Activated naive CD4-positive, alpha-beta T cell treated with anti-CD3 and anti-CD28 coated beads, Interleukin-2, amount 10 ng/mL, durations not matched to agents 7 days and 5 days (primary cell): ENCODE data around the gene NBPF1.
"Not testable (repeated sequence)": the region's sequence is repeated elsewhere in the genome, so short reads cannot be mapped to it uniquely, and the experiment has no call there.

Experiments used
- CTCF ChIA-PET: fragments of 350-600 bp; sonication (Branson Sonifier 250); formaldehyde crosslinking; loops from one replicate; lab custom pipeline; 2021; ENCODE audit warnings: antibody characterized with exemption; lab: Charles Lee
- DNase-seq: peaks from one replicate; pipeline ENCODE4 v3.0.0-alpha.2; 2020
- H3K27ac Mint-ChIP-seq: one replicate; pipeline ENCODE4 v1.8.0; 2021; ENCODE audit warnings: mild to moderate bottlenecking, moderate library complexity, mixed read lengths
- H3K27me3 Mint-ChIP-seq: one replicate; pipeline ENCODE4 v1.8.0; 2021; ENCODE audit warnings: mild to moderate bottlenecking, mixed read lengths
- H3K36me3 Mint-ChIP-seq: one replicate; pipeline ENCODE4 v1.8.0; 2021; ENCODE audit warnings: mixed read lengths
- H3K4me1 Mint-ChIP-seq: one replicate; pipeline ENCODE4 v1.8.0; 2021; ENCODE audit warnings: mixed read lengths
- H3K4me3 Mint-ChIP-seq: one replicate; pipeline ENCODE4 v1.8.0; 2021; ENCODE audit warnings: mild to moderate bottlenecking, moderate library complexity, mixed read lengths
- H3K9me3 Mint-ChIP-seq: one replicate; pipeline ENCODE4 v1.8.0; 2021; ENCODE audit warnings: mixed read lengths

NBPF1 gene

DNA sequence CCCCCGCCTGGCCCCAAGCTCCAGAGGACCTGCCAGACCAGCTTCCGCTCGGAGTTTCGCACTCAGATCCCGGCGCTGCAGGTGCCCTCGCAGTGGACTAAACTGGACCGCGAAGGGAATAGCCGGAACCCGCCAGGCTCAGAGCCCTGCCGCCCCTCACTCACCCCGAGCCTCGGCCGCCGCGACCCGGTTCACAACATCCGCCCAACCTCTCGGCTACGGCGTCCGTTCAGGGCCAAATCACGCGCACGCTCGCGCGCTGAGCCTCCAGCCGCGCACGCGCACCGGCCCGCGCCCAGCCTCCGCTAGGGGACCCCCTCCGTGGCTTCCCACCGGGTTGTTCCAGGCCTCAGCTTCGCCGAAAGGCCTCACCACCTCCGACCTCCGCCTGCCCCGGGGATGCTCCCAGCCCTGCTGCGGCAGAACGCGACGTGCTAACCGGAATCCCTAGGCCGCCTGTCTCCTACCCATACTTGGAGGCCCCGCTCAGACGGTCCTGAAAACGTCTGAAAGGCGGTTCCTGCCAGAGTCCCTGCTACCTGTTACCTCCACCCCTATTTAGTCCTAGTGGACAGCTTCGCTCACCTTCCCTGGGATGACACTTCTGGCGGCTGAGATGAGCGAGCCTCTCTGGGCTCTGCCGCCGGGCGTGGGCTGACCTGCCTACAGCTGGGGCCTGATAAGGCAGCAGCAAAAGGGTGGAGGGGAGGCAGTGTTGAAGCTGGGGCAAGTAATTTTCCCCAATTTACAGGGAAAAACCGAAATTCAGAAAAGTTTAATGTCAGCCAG lies 31.3 kb upstream of the NBPF1 start:
- H3K27ac Mint-ChIP-seq, H3K36me3 Mint-ChIP-seq, H3K9me3 Mint-ChIP-seq, H3K4me1 Mint-ChIP-seq, H3K4me3 Mint-ChIP-seq: not testable (repeated sequence)
- peaks cover 33% of the 10 kb centered on the region for H3K27me3 Mint-ChIP-seq
- peak; percentile 98 for DNase-seq
- CTCF ChIA-PET, result interaction anchor here (0.7 to 1.0 kb wide), 2 partner anchors 14 to 29 kb away, joined by 3 read pairs; no protein-coding TSS in a partner anchor

DNA sequence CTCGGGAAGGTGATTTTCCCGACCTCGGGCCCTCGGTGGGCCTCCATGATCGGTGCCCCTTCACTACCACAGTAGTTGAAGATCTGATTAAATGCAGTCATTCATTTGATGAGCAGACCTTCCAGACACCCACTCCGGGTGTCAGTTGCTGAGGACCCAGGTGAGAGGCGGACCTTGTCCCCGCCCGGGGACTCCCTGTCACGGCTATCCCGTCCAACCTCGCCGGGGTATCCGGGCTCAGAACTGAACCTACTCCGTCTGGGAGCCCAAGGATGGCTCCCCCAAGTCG lies 30.8 kb upstream of the NBPF1 start:
- H3K27ac Mint-ChIP-seq, result no peak overlapping the region
- no peak for DNase-seq
- no peaks in the 10 kb centered on the region for H3K9me3 Mint-ChIP-seq
- H3K36me3 Mint-ChIP-seq, result no peaks in the 10 kb centered on the region
- H3K4me1 Mint-ChIP-seq, result no peaks in the 10 kb centered on the region
- H3K27me3 Mint-ChIP-seq, result peaks cover 28% of the 10 kb centered on the region
- CTCF ChIA-PET, result interaction anchor here (0.7 to 1.0 kb wide), 2 partner anchors 13 to 28 kb away, joined by 3 read pairs; no protein-coding TSS in a partner anchor
- no peak overlapping the region for H3K4me3 Mint-ChIP-seq

DNA sequence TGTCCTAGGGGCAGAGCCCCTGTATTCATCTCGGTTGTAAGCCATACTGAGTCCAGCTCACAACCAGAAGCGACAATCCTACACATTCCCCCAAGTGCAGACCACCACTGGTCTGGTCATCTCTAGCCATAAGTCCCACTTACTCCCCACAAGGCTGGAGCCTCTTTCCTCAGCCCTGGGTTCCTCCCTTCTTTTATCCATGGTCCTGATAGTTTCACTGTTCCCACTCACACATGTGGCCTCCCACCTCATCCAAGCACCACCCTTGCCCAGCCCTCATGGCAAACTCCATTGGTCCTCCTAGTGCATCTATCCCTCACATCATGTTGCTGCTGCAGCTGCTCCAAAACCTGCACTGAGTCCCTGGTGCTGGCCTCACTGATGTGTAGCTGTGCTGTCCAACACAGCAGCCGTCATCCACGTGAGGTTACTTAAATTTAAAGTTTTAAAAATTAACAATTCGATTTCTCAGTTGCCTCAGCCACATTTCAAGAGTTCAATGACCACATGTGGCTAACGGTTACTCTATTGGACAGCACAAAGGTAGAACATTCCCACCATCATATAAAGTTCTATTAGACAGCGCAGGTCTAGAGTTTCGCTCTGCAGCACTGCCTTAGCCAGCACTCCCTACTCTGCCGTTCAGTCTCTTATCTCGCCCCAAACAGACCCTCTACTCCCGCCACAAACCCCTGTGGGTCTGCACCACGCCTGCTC lies 30.3 kb upstream of the NBPF1 start:
- DNase-seq, result peak; percentile 40
- not testable (repeated sequence) for H3K4me1 Mint-ChIP-seq, H3K36me3 Mint-ChIP-seq, H3K27ac Mint-ChIP-seq, H3K4me3 Mint-ChIP-seq, H3K9me3 Mint-ChIP-seq
- CTCF ChIA-PET, result interaction anchor here (0.7 to 1.0 kb wide), 2 partner anchors 12 to 27 kb away, joined by 3 read pairs; no protein-coding TSS in a partner anchor
- peaks cover 23% of the 10 kb centered on the region for H3K27me3 Mint-ChIP-seq

DNA sequence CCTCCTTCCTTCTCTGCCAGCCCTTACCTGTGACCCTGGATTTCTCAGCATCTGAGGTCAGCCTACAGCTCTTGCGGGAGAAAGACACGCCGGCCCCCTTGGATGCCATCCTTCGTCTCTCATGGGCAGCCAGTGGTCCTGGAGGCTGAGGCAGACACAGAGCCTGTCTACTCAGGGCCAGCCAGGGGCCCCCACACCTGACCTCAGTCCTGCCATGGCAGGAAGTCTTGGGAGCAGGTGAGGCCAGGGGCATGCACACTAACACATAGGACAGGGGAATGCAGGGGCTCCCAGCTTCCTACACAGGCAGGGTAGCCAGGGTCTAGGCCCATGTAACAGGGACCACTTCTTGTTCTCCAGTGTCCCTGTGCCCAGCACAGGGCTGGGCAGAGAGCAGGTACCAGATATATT lies 29.6 kb upstream of the NBPF1 start:
- H3K27me3 Mint-ChIP-seq, result peaks cover 16% of the 10 kb centered on the region
- H3K36me3 Mint-ChIP-seq, H3K27ac Mint-ChIP-seq, H3K4me3 Mint-ChIP-seq, CTCF ChIA-PET, H3K4me1 Mint-ChIP-seq, H3K9me3 Mint-ChIP-seq: not testable (repeated sequence)
- peak; percentile 23 for DNase-seq

DNA sequence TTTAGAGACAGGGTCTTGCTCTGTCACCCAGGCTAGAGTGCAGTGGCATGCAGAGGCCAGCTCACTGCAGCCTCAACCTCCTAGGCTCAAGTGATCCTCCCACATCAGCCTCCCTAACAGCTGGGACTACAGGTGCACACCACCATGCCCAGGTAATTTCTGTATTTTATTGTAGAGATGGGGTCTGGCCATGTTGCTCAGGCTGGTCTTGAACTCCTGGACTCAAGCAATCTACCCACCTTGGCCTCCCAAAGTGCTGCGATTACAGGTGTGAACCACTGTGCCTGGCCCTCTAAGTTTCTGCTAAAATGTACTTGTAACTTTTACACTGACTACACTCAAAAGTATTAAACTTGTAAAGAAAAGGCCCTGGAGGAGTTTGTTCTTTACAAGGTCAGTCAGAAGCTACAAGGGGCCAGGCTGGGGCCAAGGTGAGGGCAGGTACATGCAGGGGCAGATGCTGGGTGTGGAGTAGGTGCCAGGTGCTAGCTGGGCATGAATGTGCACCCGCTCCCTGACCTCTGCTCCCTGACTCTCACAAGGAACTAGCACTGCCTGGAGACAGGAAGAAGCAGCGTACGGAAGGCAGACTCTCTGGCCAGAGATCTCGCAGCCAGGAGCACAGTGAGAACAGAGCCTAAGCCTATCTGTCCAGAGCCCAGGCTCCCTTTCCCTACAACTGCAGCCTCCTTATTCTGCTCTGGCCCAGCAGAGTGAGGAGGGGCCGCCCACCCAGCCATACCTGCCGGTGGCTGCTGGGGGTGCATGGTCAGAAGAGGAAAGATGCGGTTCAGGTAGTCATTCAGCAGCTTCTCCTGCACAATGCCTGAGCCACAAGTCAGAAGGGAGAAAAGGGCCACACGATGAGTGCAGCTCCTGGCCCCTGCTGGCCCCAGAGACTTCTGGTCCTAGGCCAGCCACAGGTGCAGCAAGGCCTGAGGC lies 28.9 kb upstream of the NBPF1 start:
- CTCF ChIA-PET, H3K36me3 Mint-ChIP-seq, H3K4me1 Mint-ChIP-seq, H3K4me3 Mint-ChIP-seq, H3K27me3 Mint-ChIP-seq, H3K27ac Mint-ChIP-seq, H3K9me3 Mint-ChIP-seq: not testable (repeated sequence)
- DNase-seq, result peak; percentile 19

DNA sequence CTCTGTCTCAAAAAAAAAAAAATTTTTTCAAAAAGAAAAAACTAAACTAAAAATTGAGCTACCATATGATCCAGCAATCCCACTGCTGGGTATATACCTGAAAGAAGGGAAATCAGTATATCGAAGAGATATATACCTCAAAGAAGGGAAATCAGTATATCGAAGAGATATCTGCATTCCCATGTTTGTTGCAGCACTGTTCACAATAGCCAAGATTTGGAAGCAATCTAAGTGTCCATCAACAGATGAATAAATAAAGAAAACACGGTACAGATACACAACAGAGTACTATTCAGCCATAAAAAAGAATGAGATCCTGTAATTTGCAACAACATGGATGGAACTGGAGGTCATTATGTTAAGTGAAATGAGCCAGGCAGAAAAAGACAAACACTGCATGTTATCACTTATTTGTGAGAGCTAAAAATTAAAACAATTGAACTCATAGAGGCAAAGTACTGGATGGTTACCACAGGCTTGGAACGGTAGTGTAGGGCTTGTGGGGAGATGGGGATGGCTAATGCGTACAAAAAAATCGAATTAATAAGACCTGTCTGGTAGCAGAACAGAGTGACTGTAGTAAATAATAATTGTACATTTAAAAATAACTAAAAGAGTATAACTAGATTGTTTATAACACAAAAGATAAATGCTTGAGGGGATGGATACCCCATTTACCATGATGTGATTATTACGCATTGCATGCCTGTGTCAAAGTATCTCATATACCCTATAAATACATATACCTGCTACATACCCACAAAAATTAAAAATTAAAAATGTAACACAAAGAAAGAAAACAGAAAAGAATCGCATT lies 28.0 kb upstream of the NBPF1 start:
- H3K36me3 Mint-ChIP-seq, DNase-seq, H3K4me1 Mint-ChIP-seq, CTCF ChIA-PET, H3K9me3 Mint-ChIP-seq, H3K27me3 Mint-ChIP-seq, H3K4me3 Mint-ChIP-seq, H3K27ac Mint-ChIP-seq: not testable (repeated sequence)

DNA sequence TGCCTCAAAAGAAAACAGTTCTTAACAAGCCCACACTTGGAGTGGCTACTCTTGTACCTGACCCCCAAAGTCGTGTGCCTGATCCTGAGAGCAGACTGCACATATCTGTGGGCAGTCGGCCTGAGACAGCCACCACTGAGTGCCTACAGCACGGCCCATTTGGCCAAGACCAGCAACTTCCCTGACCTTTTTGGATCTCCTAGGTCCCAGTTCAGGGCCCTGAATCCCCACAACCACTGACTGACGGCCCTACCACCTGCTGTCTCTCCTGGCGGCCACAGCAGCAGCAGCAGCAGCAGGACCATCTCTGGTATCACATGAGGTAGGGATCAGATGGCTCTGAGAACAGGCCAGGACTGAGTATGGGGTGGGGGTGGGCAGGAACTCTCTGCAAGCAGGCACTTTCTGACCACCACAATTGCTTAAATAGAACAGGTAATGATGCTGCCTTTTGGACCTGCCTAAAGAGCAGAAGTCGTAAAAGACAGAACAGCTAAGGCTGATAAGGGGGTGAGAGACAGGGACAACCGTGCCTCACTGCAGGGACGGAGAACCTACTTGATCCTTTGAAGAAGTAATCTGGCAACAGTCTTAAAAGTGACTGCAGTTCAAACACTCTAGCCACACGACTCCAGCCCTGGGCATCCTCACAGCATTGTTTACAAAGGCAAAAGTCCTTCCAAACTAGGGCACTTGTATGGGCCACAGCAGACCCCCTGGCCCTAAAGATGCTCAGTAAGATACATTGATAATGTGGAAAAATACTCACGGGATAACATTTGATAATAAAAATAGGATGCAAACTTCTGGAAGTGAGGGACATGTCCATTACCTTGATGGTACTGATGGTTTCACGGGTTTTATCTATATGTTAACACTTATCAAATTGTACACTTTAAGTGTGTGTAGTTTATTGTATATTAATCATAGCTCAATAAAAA lies 26.0 kb upstream of the NBPF1 start:
- CTCF ChIA-PET, result interaction anchor here (1.0 to 1.2 kb wide), 2 partner anchors 15 to 19 kb away, joined by 3 read pairs; no protein-coding TSS in a partner anchor
- not testable (repeated sequence) for H3K9me3 Mint-ChIP-seq, H3K27me3 Mint-ChIP-seq, H3K4me3 Mint-ChIP-seq, H3K36me3 Mint-ChIP-seq, H3K27ac Mint-ChIP-seq, H3K4me1 Mint-ChIP-seq
- DNase-seq, result peak; percentile 18

DNA sequence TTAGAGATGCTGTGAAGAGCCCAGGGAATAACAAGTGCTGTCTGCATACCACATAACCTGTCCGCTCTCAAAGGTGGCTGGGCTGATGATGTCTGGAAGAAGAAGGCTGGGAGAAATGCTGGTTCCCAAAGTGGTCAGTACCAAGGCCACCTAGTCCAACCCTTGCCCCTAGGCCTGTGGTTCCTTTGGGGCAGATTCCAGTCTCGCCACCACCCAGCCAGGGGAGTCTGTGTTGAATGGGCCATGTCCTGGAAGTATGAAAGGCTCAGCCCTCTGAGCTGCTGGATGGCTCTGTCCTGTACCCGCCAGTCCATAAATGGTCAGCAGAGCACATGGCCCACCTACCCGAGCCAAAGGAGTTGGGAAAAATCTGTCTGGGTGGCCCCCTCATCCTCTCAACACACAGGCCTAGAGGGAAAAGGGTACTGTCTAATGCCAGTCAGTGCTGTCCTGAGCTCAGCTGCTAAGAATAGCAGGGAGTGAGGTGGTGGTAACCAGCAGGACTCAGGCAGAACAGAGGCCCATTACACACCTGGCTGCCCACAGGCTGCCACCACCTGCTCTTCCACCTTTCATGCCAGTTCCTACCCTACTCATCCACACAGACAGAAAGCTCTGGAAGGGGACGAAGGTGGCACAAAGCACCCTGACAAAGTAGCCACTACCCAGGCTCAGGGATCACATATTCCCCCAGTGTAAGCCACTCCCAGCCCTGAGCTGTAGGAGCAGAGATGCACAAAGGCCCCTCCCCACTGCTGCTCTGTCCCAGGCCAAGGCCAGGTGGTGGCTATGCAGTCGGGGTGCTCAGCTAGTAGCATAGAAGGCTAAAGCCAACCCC lies 24.8 kb upstream of the NBPF1 start:
- H3K4me1 Mint-ChIP-seq, H3K27me3 Mint-ChIP-seq, H3K36me3 Mint-ChIP-seq, DNase-seq, H3K27ac Mint-ChIP-seq, H3K9me3 Mint-ChIP-seq, H3K4me3 Mint-ChIP-seq: not testable (repeated sequence)
- CTCF ChIA-PET, result interaction anchor here (1.0 to 1.2 kb wide), 2 partner anchors 14 to 17 kb away, joined by 3 read pairs; no protein-coding TSS in a partner anchor

DNA sequence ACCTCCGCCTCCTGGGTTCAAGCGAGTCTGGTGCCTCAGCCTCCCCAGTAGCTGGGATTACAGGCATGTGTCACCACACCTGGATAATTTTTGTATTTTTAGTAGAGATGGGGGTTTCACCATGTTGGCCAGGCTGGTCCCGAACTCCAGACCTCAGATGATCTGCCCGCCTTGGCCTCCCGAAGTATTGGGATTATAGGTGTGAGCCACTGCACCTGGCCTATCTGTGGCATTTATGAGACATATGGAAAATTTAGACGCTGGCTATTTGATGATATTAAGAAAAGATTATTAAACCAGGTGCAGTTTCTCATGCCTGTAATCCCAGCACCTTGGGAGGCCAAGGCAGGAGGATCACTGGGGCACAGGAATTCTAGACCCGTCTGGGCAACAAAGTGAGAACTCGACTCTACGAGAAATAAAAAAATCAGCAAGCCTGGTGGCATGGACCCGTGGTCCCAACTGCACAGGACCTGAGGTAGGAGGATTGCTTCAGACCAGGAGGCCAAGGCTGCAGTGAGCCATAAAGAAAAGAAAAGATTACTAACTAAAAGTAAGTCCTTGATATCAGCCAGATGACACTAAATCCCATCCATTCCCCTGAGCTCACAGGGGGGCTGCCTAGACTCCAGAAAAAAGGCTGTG lies 23.3 kb upstream of the NBPF1 start:
- CTCF ChIA-PET, result interaction anchor here (2.1 kb wide), 1 partner anchor 11 kb away, joined by 7 read pairs; no protein-coding TSS in a partner anchor
- H3K4me1 Mint-ChIP-seq, H3K4me3 Mint-ChIP-seq, H3K27ac Mint-ChIP-seq, H3K27me3 Mint-ChIP-seq, H3K9me3 Mint-ChIP-seq: not testable (repeated sequence)
- peaks cover 22% of the 10 kb centered on the region for H3K36me3 Mint-ChIP-seq
- DNase-seq, result peak; percentile 12

DNA sequence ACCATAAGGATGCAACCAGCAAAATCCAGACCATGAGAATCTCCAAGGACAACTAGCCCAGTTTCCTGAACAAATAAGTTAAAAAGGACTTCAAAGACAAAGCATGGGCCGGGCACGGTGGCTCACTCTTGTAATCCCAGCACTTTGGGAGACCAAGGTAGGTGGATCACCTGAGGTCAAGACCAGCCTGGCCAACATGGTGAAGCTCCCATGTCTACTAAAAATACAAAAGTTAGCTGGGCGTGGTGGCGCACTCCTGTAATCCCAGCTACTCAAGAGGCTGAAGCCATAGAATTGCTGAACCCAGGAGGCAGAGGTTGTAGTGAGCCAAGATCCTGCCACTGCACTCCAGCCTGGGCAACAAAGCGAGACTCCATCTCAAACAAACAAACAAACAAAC lies 22.6 kb upstream of the NBPF1 start:
- not testable (repeated sequence) for H3K4me1 Mint-ChIP-seq, H3K4me3 Mint-ChIP-seq, H3K9me3 Mint-ChIP-seq, H3K27ac Mint-ChIP-seq, H3K27me3 Mint-ChIP-seq
- peaks cover 25% of the 10 kb centered on the region for H3K36me3 Mint-ChIP-seq
- peak; percentile 19 for DNase-seq
- CTCF ChIA-PET, result interaction anchor here (1.4 to 2.1 kb wide), 2 partner anchors 11 to 15 kb away, joined by 5 to 7 read pairs; no protein-coding TSS in a partner anchor

DNA sequence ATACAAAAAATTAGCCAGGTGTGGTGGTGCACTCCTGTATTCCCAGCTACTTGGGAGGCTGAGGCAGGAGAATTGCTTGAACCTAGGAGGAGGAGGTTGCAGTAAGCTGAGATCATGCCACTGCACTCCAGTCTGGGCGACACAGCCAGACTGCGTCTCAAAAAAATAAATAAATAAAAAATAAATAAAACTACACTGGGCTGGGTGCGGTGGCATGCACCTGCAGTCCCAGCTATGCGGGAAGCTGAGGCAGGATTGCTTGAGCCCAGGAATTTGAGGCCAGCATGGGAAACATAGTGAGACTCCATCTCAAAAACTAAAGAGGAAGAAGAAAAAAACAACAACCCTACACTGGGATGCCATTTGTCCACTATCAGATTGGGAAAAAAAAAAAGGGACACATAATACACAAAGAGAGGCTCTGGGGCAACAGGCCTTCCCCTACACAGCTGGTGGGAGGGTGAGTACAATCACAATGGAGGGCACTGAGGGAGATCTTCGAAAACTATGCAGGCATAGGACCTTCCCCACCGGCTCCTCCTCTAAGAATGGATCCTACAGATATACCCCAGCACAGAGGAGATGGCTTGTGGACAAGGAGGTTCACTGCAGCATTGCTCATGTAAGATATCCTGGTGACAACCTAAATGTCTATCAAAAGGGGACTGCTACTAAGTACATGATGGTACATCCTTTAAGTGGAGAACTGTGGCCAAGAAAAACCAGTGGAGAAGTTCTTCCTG lies 20.3 kb upstream of the NBPF1 start:
- not testable (repeated sequence) for DNase-seq, H3K27ac Mint-ChIP-seq, H3K27me3 Mint-ChIP-seq, H3K9me3 Mint-ChIP-seq, H3K4me3 Mint-ChIP-seq, H3K4me1 Mint-ChIP-seq
- H3K36me3 Mint-ChIP-seq, result peaks cover 37% of the 10 kb centered on the region
- CTCF ChIA-PET, result interaction anchor here (2.0 kb wide), 1 partner anchor 12 kb away, joined by 5 read pairs; no protein-coding TSS in a partner anchor
